NCI-H774 (cell line): ENCODE data around the gene ZFPM1.
"Not testable (repeated sequence)": the region's sequence is repeated elsewhere in the genome, so short reads cannot be mapped to it uniquely, and the experiment has no call there.

Experiments
- DNase-seq: peaks from one replicate; lab custom pipeline; 2025; lab: John Stamatoyannopoulos, UW

ZFPM1 gene

DNA sequence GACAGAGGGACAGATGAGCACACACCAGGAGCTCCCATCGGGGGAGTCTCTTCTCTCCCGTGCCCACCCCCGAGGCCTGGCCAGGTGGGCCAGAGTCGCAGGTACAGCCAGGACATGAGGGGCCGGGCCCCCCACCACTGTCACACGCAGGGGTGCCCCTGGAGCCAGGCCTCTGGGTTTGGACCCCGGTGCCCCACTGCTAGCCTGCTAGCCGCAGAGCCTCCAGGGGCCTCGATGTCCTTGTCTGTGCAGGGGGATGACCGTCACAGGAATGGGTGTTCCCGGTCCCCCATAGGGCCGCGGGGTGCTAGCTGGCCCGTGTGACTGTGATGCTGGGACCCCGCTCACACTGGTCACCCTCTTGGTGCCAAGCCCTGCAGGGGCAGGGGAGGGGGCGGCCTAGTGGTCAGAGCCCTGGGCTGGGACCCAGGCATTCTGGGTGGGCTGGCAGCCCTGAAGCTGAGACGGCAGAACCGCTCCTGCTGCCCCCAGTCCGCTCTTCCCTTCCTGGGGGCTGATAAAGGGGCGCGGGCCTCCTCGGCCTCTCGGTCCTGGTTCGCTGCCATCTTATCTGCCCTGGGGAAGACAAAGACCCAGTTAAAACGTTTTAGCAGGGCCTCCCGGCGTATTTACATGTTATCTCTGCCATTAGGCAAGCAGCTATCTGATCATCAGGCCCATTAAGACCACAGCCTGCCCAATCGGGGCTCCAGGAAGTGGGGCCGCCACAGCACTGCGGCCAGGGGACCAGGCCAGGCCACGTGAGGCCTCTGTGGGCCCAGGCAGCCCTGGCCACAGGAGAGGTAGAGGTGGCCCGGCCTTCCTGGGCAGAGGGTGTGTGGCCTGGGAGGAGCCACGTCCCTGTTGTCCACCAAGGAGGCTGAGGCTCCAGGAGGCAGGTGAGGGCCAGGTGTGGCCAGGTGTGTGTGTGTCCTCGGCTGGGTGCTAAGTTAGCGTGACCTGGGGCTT lies 59.9 kb downstream of the ZFPM1 start:
- DNase-seq = no peak

DNA sequence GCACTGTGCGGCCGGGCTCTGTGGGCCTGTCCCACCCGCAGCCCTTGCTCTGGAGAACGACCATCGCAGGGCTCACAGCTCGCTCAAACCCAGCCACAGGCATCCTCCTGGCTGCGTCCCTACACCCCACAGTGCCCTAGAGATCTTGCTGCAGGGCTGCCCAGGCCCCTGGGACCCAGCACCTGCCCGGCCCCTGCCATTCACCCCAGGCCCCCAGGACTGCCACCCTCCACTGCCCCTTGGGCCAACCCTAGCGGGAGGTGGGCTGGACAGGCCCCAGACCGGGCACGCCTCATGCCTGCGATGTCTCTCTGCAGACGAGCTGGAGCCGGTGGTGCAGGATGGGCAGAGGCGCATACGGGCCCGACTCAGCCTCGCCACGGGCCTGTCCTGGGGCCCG lies 61.0 kb downstream of the ZFPM1 start:
- DNase-seq = no peak

GRCh38 chr16:88514526-88515232 lies 61.6 kb downstream of the ZFPM1 start:
- no peak for DNase-seq

DNA sequence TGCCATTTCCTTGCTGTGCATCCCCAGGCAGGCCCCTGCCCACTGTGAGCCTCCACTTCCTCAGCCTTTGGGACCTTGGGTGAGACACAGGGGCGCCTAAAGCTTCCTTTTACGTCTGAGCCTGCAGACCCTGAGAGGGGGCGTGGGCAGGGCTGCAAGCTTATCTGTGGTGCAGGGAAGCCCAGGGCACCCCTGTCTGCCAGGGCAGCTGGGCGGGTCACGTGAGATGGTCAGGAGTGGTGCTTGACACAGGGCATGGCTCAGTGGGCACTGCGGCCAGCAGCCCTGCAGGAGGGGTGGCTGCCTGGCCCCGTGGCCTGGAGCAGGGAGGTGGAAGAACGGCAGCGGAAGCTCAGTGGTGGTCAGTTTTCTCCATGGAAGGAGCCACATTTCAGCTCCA lies 62.3 kb downstream of the ZFPM1 start:
- no peak for DNase-seq

- no peak for DNase-seq
These were observed 63.0 kb downstream of the ZFPM1 start for GRCh38 chr16:88515925-88516594.

DNA sequence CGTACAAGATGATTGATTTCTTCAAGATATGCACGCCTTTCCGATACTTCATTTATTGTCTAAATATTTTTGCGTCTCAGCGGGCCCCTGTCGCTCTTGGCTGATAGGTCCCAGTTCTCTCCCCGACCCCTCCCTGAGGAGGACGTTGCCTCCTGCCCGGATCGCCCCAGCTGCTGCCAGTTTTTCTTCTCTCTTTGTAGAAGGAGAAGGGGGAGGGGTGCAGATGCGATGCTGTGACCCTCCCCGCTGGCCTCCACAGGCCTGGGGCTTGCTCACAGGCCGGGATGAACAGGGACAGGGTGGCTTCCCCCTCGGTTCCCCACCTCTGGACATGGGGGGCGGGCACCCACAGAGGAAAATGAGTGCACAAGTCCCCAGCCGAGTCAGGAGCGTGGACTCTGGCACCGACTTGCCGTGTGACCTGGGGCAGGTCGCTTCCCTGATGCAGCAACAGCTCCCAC lies 63.6 kb downstream of the ZFPM1 start:
- DNase-seq = no peak

- DNase-seq = not testable (repeated sequence)
These were observed 64.2 kb downstream of the ZFPM1 start for GRCh38 chr16:88517208-88517774.

DNA sequence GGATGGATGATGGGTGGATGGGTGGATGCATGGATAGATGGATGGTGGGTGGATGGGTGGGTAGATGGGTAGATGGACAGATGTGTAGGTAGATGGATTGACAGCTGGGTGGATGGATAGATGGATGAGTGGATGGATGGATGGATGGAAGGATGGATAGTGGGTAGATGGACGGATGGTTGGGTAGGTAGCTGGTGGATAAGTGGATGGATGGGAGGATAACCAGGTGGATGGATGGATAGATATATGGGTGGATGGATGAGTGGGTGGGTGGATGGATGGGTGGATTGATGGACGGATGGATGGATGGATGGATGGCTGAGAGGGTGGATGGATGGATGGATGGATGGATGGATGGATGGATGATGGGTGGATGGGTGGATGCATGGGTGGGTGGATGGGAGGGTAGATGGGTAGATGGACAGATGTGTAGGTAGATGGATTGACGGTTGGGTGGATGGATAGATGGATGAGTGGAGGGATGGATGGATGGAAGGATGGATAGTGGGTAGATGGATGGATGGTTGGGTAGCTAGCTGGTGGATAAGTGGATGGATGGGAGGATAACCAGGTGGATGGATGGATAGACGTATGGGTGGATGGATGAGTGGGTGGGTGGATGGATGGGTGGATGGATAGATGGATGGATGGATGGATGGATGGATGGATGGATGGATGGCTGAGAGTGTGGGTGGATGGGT lies 65.5 kb downstream of the ZFPM1 start:
- DNase-seq = not testable (repeated sequence)

GRCh38 chr16:88519240-88519639 lies 66.2 kb downstream of the ZFPM1 start:
- DNase-seq = no peak

GRCh38 chr16:88519938-88520653 lies 67.0 kb downstream of the ZFPM1 start:
- no peak for DNase-seq

DNA sequence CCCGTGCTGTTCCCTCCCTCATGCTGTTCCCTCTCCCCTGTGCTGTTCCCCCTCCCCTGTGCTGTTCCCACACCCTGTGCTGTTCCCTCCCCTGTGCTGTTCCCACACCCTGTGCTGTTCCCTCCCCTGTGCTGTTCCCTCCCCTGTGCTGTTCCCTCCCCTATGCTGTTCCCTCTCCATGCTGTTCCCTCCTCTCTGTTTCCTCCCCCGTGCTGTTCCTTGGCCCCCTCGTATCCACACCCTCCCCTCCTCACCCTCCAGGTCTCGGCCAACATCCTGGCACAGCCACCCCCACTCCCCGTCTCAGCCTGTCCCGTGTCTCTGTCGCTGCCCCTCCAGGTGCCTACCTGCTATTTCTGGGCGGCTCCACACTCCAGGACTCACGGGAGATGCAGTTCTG lies 68.6 kb downstream of the ZFPM1 start:
- DNase-seq = no peak

- no peak for DNase-seq
These were observed 69.3 kb downstream of the ZFPM1 start for GRCh38 chr16:88522276-88522949.

DNA sequence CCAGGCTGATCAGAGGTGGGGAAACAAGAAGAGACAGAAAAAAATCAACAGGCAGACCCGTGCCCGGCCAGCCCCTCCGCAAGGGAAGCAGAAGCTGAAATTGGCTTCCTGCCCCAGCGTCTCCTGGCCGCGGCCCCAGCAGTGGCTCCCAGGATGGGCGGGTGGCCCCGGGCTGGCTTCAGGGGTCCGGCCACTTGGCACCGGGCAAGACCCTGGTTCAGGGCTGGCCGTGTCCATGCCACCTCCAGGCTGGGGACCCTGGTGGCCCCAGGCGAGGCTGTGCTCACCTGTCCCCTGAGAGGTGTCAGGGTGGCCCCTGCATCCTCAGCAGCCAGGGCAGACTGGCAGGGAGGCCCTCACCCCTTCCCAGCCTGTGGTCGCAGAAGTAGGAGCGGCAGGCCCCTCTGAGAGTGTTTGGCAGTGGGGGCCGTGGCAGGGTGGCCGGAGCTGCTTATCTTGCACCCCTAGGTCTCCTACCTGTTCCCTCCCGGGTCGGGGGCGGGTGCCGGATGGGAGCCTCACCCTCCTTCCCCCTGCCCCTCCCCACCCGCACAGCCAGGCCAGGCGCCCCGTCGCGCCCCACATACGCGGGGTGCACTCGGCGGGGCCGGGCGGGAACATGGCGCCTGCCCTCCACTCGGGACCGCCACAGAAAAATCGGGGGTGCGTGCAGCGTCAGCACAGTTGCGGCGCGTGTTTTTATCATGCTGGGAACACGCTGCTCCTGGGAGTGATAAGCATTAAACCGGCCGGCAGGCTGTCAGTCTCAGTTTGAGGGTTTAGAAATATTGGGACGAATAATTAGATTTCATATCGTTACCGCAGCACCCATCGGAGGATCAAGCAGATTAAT lies 70.5 kb downstream of the ZFPM1 start:
- no peak for DNase-seq

DNA sequence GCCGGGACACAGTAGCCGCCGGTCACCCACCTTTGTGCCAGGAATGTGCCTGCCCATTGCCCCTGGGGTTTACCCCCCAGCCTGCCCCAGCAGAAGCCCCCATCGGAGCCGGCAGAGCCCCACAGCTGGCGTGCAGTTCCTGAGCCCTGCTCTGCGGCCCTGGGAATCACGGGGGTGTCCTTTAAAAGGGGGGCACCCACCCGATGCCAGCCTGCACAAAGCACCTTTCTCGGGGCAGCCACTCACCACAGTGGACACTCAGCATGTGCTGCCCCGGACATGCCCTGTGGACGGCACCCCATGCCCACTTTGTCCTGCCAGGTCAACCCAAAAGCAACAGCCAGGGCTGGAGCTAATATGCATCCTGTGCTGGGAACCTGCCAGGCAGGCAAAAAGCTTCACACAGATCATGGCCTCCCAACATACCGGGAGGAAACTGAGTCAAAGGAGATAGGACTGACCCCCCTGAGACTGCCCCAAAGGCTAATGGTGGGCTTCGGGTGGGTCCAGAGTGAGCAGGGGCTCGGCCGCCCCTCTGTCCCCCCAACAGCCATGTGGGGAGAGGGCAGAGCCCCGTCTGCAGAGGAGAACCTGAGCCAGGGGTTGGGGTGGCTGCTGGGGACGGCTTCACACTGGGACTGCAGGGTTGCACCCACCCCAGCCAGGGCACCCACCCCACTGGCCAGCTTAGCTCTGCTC lies 71.3 kb downstream of the ZFPM1 start:
- no peak for DNase-seq

DNA sequence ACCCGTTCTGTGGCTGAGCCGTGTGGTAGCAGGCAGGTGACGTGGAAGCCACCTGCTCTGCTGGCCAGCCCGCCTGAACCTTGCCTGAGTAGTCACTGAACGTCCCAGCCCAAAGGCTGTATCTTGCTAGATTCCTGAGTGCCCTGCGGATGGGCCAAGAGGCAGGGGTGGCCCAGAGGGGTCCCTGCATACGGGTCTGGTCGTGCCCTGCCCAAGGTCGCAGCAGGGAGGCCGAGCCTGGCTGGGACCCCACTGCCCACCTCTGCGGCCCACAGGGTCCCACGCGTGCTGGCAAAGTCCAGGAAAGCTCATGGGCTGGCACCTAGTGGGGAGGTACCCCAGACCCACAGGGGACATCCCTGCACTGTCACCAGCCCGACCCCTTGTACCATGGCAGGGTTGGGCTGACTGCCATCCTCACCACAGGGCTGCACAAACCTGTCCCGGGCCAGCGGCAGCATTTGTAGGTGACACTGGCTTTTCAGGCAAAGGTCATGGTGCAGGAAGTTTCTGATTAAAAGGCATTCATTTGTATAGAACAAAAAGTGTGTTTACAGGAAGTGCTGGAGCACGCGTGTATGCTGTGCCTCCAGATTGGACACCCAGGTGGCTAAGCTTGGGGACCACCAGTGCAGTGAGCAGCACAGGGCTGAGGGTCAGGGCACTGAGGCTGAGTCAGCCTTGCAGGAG lies 72.0 kb downstream of the ZFPM1 start:
- DNase-seq = no peak

DNA sequence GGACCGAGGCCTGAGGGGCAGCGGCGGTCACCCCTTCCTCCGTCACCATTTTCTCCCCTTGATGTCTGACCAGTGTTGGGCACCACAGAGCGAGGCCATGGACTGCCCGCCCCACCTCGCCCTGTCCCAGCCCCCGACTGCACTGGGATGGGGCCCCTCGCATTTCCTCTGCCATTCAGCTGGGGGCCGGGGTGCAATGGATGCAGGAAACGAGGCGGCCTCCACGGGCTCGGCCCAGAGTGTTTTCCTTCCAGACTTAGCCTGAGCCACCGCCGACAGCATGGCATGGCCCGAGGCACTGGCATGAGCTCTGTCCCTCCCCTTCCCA lies 72.5 kb downstream of the ZFPM1 start:
- DNase-seq = no peak

DNA sequence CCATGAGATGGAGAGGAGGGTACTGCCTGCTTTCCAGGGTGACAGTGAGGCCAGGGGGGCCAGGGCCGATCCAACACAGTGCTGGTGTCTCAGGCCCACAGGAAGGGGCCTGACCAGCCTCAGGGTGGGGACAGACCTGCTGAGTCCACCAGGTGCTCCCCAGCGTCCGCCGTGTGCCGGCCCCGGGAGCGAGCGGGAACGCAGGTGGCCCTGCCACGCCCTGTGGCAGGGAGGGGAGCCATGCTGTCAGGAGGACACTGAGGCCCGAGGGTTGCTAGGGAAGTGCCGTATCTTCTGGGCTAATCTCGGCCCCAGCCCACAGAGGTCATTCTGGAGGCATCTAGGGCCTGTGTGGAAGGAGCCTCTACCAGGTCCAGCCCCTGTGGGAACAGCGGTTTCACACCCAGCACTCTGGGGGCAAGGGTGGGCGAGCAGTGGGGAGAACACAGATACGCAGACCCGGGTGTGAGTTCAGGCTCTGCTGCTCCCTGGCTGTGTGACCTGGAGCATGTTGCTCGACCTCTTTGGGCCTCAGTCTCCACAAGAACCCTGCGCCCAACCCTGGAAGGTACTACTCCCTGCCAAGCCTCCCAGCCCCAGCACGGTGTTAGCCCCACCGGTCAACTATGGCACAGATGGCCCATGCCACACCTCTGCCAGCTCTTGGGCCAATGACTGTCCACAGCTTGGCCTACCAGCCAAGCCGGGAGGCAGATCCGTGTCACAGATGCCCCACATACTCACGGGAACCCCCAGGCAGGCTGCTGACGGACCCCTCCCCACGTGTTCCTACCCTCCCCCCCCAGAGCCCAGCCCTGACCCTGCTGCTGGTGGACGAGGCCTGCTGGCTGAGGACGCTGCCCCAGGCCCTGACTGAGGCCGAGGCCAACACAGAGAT lies 73.2 kb downstream of the ZFPM1 start:
- DNase-seq = no peak

DNA sequence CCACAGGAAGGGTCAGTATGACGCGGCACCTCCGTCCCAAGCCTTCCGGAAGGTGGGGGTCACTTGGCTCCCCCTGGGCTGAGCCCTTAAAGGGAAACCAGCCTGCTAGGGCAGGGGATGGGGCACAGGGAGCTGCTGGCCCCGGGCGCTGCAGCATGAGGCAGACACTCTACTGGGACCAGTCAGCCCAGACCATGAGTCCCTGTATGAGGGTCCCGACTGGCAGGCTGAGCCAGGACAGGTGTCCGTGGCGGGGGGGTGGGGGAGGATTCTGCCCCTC lies 73.8 kb downstream of the ZFPM1 start:
- no peak for DNase-seq
